ENCODE results near the gene RBFOX2.

GRCh38 chr22:35905894-35906293 lies 122.7 kb downstream of the RBFOX2 start:
- TF ChIP-seq EZH2 (IDR thresholded peaks at IDR 0.05; ENCODE audit: borderline replicate concordance, insufficient read depth, low read depth, low read length, poor library complexity, severe bottlenecking) (no peak), CTCF (IDR thresholded peaks at IDR 0.05) (no peak)

All from B cell (primary cell).